ENCODE measurements around the gene PACSIN2. TPM values are rescaled to one million over a fixed set of nuclear protein-coding genes. Genes with fewer than 3 reads are reported as not detected.

The PACSIN2 gene
- total and polyA plus RNA-seq, 4 donors: 40.3 to 149 (median 84.0) TPM

- TF ChIP-seq CTCF (IDR thresholded peaks at IDR 0.05; ENCODE audit: control extremely low read depth, extremely low read depth): no peak
- Histone ChIP-seq H3K9ac (ENCODE audit: insufficient read depth in 1 of 2, low read length in 2 of 2) (no peak overlapping the region), H3K4me3 (no peak overlapping the region), H3K27me3 (ENCODE audit: control insufficient read depth in 3 of 3, insufficient read depth in 3 of 3, low read length in 2 of 3) (no peaks in the 10 kb centered on the region), H3K27ac (ENCODE audit: low read depth in 1 of 2, low read length in 1 of 2) (no peak overlapping the region), H3K36me3 (ENCODE audit: control insufficient read depth in 4 of 4, insufficient read depth in 4 of 4, low read length in 4 of 4) (peaks cover 0 to 8% (median 0%) of the 10 kb centered on the region in 4 donors), H3K4me1 (ENCODE audit: control insufficient read depth in 5 of 5, insufficient read depth in 5 of 5, low read length in 5 of 5) (peaks cover 0 to 15% (median 5%) of the 10 kb centered on the region in 5 donors), H3K9me3 (ENCODE audit: control insufficient read depth in 4 of 4, insufficient read depth in 3 of 4, low read length in 3 of 4) (peaks cover 0 to 2% (median 0%) of the 10 kb centered on the region in 4 donors)
- DNase-seq (no peak), ATAC-seq (ENCODE audit: insufficient read depth, low FRiP score) (no peak)
- 97 to 100% methylated on average over 7 of the region's 7 CpGs for WGBS, 2 donors
These were observed 117.0 kb downstream of the PACSIN2 start for GRCh38 chr22:42897960-42898359.

- Histone ChIP-seq H3K4me3 (no peak overlapping the region), H3K9ac (ENCODE audit: insufficient read depth in 1 of 2, low read length in 2 of 2) (no peak overlapping the region), H3K36me3 (ENCODE audit: control insufficient read depth in 4 of 4, insufficient read depth in 4 of 4, low read length in 4 of 4) (peaks cover 0 to 9% (median 4%) of the 10 kb centered on the region in 4 donors), H3K4me1 (ENCODE audit: control insufficient read depth in 5 of 5, insufficient read depth in 5 of 5, low read length in 5 of 5) (peaks cover 0 to 28% (median 4%) of the 10 kb centered on the region in 5 donors), H3K27me3 (ENCODE audit: control insufficient read depth in 3 of 3, insufficient read depth in 3 of 3, low read length in 2 of 3) (no peaks in the 10 kb centered on the region), H3K27ac (ENCODE audit: low read depth in 1 of 2, low read length in 1 of 2) (peak overlapping the region in 1 of 2 donors; percentile 74), H3K9me3 (ENCODE audit: control insufficient read depth in 4 of 4, insufficient read depth in 3 of 4, low read length in 3 of 4) (no peaks in the 10 kb centered on the region)
- TF ChIP-seq CTCF (IDR thresholded peaks at IDR 0.05; ENCODE audit: control extremely low read depth, extremely low read depth): no peak
- WGBS, 2 donors: 31 to 47% methylated on average over 9 of the region's 9 CpGs
- DNase-seq: no peak
- peak; percentile 51 for ATAC-seq (ENCODE audit: insufficient read depth, low FRiP score)
These were observed 119.4 kb downstream of the PACSIN2 start for GRCh38 chr22:42895541-42895981.

- WGBS, 2 donors: 13 to 37% methylated on average over 7 of the region's 7 CpGs
- TF ChIP-seq CTCF (IDR thresholded peaks at IDR 0.05; ENCODE audit: control extremely low read depth, extremely low read depth): no peak
- peak; percentile 9 for ATAC-seq (ENCODE audit: insufficient read depth, low FRiP score)
- peaks cover 0 to 28% (median 4%) of the 10 kb centered on the region in 5 donors for H3K4me1 ChIP-seq (ENCODE audit: control insufficient read depth in 5 of 5, insufficient read depth in 5 of 5, low read length in 5 of 5)
- peaks cover 0 to 12% (median 5%) of the 10 kb centered on the region in 4 donors for H3K36me3 ChIP-seq (ENCODE audit: control insufficient read depth in 4 of 4, insufficient read depth in 4 of 4, low read length in 4 of 4)
- no peaks in the 10 kb centered on the region for H3K9me3 ChIP-seq (ENCODE audit: control insufficient read depth in 4 of 4, insufficient read depth in 3 of 4, low read length in 3 of 4)
- no peak overlapping the region for H3K4me3 ChIP-seq
- H3K27ac ChIP-seq (ENCODE audit: low read depth in 1 of 2, low read length in 1 of 2): peak overlapping the region in 1 of 2 donors; percentile 82
- DNase-seq: no peak
- H3K9ac ChIP-seq (ENCODE audit: insufficient read depth in 1 of 2, low read length in 2 of 2): no peak overlapping the region
- no peaks in the 10 kb centered on the region for H3K27me3 ChIP-seq (ENCODE audit: control insufficient read depth in 3 of 3, insufficient read depth in 3 of 3, low read length in 2 of 3)
These were observed 119.9 kb downstream of the PACSIN2 start for GRCh38 chr22:42895087-42895486.
